Lower leg skin (tissue), 4 donors: ENCODE data around the gene PLA2G4A. TPM values are rescaled to one million over a fixed set of nuclear protein-coding genes. Genes with fewer than 3 reads are reported as not detected.

ENCODE experiments used
- DNase-seq, 2 donors: peaks; one replicate each; pipeline ENCODE4 v3.0.0-alpha.2; 2019; ENCODE audit warnings: low spot score in 2 of 2
- H3K4me3 ChIP-seq: fragments of 200-600 bp; sonication (generic); 2 replicates; pipeline ENCODE4 v1.5.1; 2017; ENCODE audit warnings: mild to moderate bottlenecking, low read depth; ENCODE audit not compliant: poor library complexity, severe bottlenecking
- POLR2A ChIP-seq, 2 donors: fragments of 450-650 bp; IDR thresholded peaks; one replicate each; pipeline ENCODE4 v1.6.1; 2016 to 2017; ENCODE audit warnings: antibody characterized with exemption in 2 of 2, mild to moderate bottlenecking in 1 of 2, moderate library complexity in 1 of 2
- WGBS, 2 donors: methylation state at CpG; one replicate each; pipeline ENCODE4 v1.1.5; 2018; 5-methylcytosine and 5-hydroxymethylcytosine counted together
- intact Hi-C: fragments of 100-400 bp; cut with DNase I; formaldehyde crosslinking; loops from one replicate; pipeline ENCODE4 v1.15.0; 2023; ENCODE audit warnings: low total_unique reads
- total RNA-seq, 4 donors: library from RNA; depleted of rRNA; stranded (reverse); fragments of >200 nt; gene quantifications; one replicate each; pipeline ENCODE4 v1.1.0, GENCODE V29; 2016
- TF ChIP-seq, protein P1 (sequence below), 3 donors: fragments of 450-650 bp; IDR thresholded peaks; one replicate each; pipeline ENCODE4 v1.5.1; 2016; ENCODE audit warnings: antibody characterized with exemption in 3 of 3, mild to moderate bottlenecking in 3 of 3, moderate library complexity in 2 of 3

The PLA2G4A gene
- total RNA-seq, 4 donors from 2014 or later = 9.5 to 15.3 (median 11.2) TPM

DNA sequence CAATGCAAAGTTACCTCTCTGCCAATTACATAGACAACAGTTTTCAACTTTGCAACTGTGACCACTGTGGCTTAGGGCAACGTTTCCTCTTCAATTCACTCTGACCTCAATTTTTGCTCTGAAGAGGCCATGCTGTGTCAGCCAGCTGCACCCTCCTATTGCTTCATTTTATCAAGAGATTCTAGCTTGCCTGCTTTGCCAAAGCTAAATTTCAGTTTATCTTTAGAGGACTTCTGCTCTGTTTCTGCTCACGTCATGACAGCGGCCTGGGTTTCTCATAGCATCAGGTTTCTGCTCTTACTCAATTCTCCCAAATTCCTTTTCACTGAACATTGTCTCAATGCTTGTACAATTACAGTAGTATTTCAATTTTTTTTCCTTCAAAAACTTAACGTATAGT lies 154.6 kb downstream of the PLA2G4A start:
- TF ChIP-seq, protein P1, sequence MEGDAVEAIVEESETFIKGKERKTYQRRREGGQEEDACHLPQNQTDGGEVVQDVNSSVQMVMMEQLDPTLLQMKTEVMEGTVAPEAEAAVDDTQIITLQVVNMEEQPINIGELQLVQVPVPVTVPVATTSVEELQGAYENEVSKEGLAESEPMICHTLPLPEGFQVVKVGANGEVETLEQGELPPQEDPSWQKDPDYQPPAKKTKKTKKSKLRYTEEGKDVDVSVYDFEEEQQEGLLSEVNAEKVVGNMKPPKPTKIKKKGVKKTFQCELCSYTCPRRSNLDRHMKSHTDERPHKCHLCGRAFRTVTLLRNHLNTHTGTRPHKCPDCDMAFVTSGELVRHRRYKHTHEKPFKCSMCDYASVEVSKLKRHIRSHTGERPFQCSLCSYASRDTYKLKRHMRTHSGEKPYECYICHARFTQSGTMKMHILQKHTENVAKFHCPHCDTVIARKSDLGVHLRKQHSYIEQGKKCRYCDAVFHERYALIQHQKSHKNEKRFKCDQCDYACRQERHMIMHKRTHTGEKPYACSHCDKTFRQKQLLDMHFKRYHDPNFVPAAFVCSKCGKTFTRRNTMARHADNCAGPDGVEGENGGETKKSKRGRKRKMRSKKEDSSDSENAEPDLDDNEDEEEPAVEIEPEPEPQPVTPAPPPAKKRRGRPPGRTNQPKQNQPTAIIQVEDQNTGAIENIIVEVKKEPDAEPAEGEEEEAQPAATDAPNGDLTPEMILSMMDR (IDR thresholded peaks at IDR 0.05) = no peak
- TF ChIP-seq POLR2A (IDR thresholded peaks at IDR 0.05) = no peak
- DNase-seq = no peak
- WGBS, 2 donors = 80 to 82% methylated on average over 4 of the region's 4 CpGs
- intact Hi-C loops = loop anchor here (5.0 to 10.0 kb wide), 3 partner anchors 309 to 496 kb away; no protein-coding TSS in a partner anchor
- no peak overlapping the region for H3K4me3 ChIP-seq

GRCh38 chr1:186984959-186985358 lies 156.2 kb downstream of the PLA2G4A start:
- no peak overlapping the region for H3K4me3 ChIP-seq
- TF ChIP-seq, protein P1 (IDR thresholded peaks at IDR 0.05) = no peak
- TF ChIP-seq POLR2A (IDR thresholded peaks at IDR 0.05) = no peak
- WGBS, 2 donors = 91 to 93% methylated on average over 4 of the region's 4 CpGs
- DNase-seq = no peak
- intact Hi-C loops = loop anchor here (5.0 to 10.0 kb wide), 3 partner anchors 310 to 498 kb away; no protein-coding TSS in a partner anchor

GRCh38 chr1:186985889-186986491 lies 157.2 kb downstream of the PLA2G4A start:
- DNase-seq = no peak
- intact Hi-C loops = loop anchor here (10.0 kb wide), 2 partner anchors 311 to 381 kb away; no protein-coding TSS in a partner anchor
- H3K4me3 ChIP-seq = no peak overlapping the region
- TF ChIP-seq, protein P1 (IDR thresholded peaks at IDR 0.05) = no peak
- no peak for TF ChIP-seq POLR2A (IDR thresholded peaks at IDR 0.05)
- 0 to 6% methylated on average over 2 of the region's 2 CpGs for WGBS, 2 donors

DNA sequence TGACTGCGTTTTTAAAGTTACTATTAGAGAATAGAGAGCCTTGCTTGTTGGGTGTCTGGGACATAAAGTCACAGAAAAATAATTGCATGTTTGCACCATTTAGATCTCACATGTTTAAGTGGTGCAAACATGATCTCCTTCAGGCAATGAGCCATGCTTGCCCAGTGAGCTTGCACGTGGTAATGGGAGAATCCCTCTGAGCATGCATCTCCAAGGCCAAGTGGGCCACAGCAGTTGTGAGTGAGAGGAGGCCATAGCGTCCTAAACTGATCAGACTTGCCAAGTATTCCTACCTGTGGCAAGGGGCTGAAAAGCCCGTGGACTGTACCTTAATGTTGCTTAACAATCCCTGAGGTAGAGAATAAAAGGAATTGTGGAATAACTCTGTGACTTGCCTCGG lies 158.3 kb downstream of the PLA2G4A start:
- intact Hi-C loops = loop anchor here (10.0 kb wide), 2 partner anchors 312 to 382 kb away; no protein-coding TSS in a partner anchor
- WGBS, 2 donors = 80 to 88% methylated on average over 5 of the region's 5 CpGs
- no peak overlapping the region for H3K4me3 ChIP-seq
- DNase-seq = no peak
- TF ChIP-seq POLR2A (IDR thresholded peaks at IDR 0.05) = no peak
- TF ChIP-seq, protein P1 (IDR thresholded peaks at IDR 0.05) = no peak

DNA sequence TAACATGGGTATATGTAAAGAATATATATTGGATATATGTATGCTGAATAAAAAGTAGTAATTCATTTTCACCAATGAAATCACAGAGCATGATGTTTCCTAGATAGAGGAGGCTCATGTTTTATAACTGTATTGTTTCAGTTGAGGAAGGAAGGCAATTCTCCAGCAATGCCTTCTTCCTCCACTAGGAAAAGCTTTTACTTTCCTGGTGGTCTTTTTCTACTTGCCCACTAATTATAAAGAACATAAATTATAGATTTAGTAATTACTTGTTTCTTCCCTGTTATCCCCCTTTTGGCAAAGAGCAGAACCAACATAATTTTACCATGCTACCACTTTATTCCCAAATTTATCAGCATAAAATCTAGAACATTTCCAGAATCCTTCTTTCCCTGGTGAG lies 159.0 kb downstream of the PLA2G4A start:
- no peak for TF ChIP-seq POLR2A (IDR thresholded peaks at IDR 0.05)
- TF ChIP-seq, protein P1 (IDR thresholded peaks at IDR 0.05) = no peak
- no peak overlapping the region for H3K4me3 ChIP-seq
- intact Hi-C loops = loop anchor here (10.0 kb wide), 2 partner anchors 313 to 383 kb away; no protein-coding TSS in a partner anchor
- DNase-seq = no peak

- H3K4me3 ChIP-seq = no peak overlapping the region
- no peak for DNase-seq
- 65 to 66% methylated on average over 3 of the region's 3 CpGs for WGBS, 2 donors
- TF ChIP-seq POLR2A (IDR thresholded peaks at IDR 0.05) = no peak
- TF ChIP-seq, protein P1 (IDR thresholded peaks at IDR 0.05) = no peak
- intact Hi-C loops = no loop called here
These were observed 165.2 kb downstream of the PLA2G4A start for GRCh38 chr1:186993996-186994395.
